ENCODE measurements around the gene CCM2.

DNA sequence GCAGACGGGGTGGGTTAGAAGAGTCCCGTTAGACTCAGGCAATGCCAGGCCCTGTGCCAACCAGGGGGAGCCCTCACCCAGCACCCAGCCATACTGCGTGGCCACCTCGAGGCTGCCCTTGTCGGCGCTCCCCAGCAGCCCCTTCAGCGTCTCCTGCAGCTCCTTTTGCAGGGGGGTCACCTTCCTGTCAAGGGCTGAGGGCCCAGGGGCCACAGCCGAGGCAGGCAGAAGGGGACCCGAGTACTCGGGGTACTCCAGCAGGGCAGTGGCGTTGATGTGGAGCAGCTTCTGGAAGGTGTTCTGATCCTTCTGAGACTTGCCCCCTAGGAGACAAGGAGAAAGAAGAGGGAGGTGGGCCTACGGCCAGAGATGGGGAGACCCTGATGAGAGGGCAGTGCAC lies 101.7 kb downstream of the CCM2 start:
- TF ChIP-seq ZNF274 (IDR thresholded peaks at IDR 0.05; ENCODE audit: low read depth, low read length) (no peak), YY1 (IDR thresholded peaks at IDR 0.05; ENCODE audit: insufficient read depth, insufficient read length) (no peak), SUZ12 (IDR thresholded peaks at IDR 0.05; ENCODE audit: extremely low read depth, insufficient read depth, insufficient read length) (no peak)

All from NT2/D1 (cell line).